ENCODE results near the gene KLK13.

Gene KLK13

DNA sequence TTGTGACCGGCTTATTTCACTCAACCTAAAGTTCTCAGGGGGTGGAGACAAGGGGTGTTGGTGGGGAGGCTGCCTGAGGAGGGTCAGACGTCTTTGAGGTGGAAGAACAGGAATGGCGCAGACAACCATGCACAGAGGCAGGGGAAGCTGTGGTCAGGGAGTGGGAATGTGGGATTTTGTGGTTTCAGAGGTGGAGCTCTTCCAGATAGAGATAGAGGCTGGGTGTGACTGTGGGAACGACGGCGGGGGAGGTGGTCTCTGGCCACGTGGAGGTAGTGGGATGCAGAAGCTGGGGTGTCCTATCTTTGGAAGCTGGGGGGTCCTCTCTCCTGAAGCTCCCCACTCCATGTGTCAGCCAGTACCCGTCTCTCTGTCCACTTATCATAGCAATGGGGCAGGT lies 25.6 kb upstream of the KLK13 start:
- no peak overlapping the region for H3K4me3 ChIP-seq (ENCODE audit: low read depth, low read length)
- no peaks in the 10 kb centered on the region for H3K36me3 ChIP-seq
- no peaks in the 10 kb centered on the region; the same call in 1 of the 2 replicates for H3K27me3 ChIP-seq
- TF ChIP-seq, protein P1, sequence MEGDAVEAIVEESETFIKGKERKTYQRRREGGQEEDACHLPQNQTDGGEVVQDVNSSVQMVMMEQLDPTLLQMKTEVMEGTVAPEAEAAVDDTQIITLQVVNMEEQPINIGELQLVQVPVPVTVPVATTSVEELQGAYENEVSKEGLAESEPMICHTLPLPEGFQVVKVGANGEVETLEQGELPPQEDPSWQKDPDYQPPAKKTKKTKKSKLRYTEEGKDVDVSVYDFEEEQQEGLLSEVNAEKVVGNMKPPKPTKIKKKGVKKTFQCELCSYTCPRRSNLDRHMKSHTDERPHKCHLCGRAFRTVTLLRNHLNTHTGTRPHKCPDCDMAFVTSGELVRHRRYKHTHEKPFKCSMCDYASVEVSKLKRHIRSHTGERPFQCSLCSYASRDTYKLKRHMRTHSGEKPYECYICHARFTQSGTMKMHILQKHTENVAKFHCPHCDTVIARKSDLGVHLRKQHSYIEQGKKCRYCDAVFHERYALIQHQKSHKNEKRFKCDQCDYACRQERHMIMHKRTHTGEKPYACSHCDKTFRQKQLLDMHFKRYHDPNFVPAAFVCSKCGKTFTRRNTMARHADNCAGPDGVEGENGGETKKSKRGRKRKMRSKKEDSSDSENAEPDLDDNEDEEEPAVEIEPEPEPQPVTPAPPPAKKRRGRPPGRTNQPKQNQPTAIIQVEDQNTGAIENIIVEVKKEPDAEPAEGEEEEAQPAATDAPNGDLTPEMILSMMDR (IDR thresholded peaks at IDR 0.05; ENCODE audit: low read depth, low read length): no peak
- no peaks in the 10 kb centered on the region for H3K4me1 ChIP-seq
- no peaks in the 10 kb centered on the region for H3K9me3 ChIP-seq
- DNase-seq: no peak

DNA sequence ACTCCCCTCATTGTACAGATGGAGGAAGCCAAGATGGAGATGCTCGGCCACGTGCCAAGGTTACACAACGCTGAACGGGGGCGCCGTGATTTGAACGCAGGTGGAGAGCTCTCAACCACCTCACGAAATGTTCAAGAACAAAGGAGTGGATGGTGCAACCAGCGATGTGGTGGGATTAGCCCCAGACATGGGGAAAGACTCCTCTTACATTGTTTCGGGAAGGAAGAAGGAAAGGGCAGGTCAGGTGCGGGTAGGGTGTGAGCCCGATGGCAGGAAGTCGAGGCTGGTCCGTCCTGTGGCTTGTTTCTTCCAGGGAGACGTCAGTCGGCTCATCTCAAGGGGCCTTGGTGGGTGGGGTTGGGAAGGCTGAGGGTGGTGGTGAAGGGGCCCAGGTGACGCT lies 24.9 kb upstream of the KLK13 start:
- Histone ChIP-seq H3K36me3 (no peaks in the 10 kb centered on the region), H3K9me3 (no peaks in the 10 kb centered on the region), H3K4me1 (no peaks in the 10 kb centered on the region), H3K27me3 (no peaks in the 10 kb centered on the region; the same call in 1 of the 2 replicates), H3K4me3 (ENCODE audit: low read depth, low read length) (no peak overlapping the region)
- TF ChIP-seq, protein P1 (IDR thresholded peaks at IDR 0.05; ENCODE audit: low read depth, low read length): no peak
- DNase-seq: no peak

DNA sequence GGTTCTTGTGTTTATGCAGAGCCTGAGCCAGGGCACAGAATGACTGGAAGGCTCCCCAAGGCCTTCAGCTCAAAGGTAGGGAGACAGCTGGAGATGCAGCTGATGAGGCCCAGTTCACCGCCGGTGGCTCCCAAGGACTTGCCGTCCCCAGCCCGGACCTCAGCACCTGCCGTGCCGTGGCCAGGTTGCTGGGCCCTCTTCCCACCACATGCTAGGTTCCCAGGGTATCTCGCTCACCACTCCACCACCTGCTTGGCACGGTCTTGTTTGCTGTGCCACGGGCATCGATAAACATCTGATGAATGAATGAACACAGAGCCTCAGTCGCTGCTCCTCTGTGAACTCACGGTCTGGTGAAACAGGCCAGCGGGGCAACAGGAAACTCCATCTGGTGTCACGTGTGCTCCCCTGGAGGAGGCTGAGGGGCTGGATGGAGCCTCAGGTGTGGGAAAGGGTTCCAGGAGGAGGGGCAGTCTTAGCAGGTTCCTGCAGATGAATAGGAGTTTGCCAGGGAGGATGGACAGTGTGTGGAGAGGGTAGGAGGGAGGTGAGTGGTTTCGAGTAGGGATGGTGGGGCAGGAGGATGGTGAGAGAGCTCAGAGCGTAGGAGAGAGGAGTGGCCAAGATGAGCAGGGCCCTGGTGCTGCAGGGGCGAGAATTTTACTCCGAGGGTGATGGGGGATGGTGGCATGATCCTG lies 21.4 kb upstream of the KLK13 start:
- no peak overlapping the region for H3K4me3 ChIP-seq (ENCODE audit: low read depth, low read length)
- TF ChIP-seq, protein P1 (IDR thresholded peaks at IDR 0.05; ENCODE audit: low read depth, low read length): no peak
- DNase-seq: no peak
- H3K27me3 ChIP-seq: peaks cover 18% of the 10 kb centered on the region
- H3K9me3 ChIP-seq: no peaks in the 10 kb centered on the region
- no peaks in the 10 kb centered on the region for H3K4me1 ChIP-seq
- H3K36me3 ChIP-seq: no peaks in the 10 kb centered on the region

DNA sequence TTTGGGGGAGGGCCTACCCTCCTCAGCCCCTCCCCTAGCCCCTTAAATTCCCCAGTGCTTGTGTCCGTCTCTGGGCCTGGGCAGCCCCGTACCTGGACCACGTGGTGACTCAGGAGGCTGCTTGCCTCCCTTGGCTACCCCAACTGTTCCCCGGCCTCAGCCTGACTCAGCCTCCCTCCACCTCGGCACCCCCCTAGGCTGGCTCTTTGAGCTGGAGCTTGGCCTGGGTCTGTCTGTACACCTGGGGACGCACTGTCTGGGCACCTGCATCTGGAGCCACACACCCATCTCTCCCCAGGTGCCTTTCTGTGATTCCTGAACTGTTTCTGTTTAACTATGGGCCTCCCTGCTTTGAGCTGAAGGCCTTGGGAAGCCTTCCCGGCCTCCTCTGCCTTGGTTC lies 19.6 kb upstream of the KLK13 start:
- peaks cover 26% of the 10 kb centered on the region for H3K27me3 ChIP-seq
- no peaks in the 10 kb centered on the region for H3K4me1 ChIP-seq
- H3K36me3 ChIP-seq: no peaks in the 10 kb centered on the region
- no peak for DNase-seq
- no peaks in the 10 kb centered on the region for H3K9me3 ChIP-seq
- TF ChIP-seq, protein P1 (IDR thresholded peaks at IDR 0.05; ENCODE audit: low read depth, low read length): no peak
- H3K4me3 ChIP-seq (ENCODE audit: low read depth, low read length): no peak overlapping the region

DNA sequence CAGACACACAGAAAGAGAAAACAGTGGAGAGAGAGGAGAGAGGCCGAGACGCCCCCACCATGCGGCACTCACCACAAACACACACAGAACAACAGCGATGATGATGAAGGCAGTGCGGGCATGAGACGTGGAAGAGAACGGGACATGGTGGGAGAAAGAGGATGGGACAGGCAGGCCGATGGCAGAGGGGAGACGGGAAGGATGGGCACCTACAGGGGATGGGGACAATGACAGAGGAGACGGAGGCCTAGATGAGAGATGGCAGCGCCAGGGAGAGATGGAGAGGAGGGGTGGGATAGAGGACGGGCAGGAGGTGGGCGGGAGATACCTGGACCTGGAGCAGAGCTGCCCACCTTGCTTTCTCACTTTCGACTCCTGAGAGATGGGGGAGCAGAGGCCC lies 18.9 kb upstream of the KLK13 start:
- Histone ChIP-seq H3K36me3 (no peaks in the 10 kb centered on the region), H3K4me1 (no peaks in the 10 kb centered on the region), H3K9me3 (no peaks in the 10 kb centered on the region), H3K4me3 (ENCODE audit: low read depth, low read length) (no peak overlapping the region), H3K27me3 (peaks cover 26% of the 10 kb centered on the region)
- TF ChIP-seq, protein P1 (IDR thresholded peaks at IDR 0.05; ENCODE audit: low read depth, low read length): no peak
- no peak for DNase-seq

DNA sequence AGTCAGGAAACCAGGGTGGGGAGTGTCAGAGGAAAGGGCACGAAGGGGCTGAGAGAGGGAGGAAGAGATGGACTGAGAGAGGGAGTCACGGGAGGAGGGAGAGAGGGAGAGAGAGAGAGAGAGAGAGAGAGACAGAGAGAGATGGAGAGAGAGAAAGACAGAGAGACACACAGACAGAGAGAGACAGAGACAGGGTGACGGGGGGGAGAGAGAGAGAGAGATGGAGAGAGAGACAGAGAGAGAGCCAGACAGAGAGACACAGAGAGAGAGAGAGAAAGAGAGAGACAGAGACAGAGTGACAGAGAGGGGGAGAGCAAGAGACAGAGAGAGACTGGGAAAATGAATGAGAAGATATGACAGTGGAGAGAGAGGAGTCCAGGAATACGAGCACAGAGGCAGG lies 18.3 kb upstream of the KLK13 start:
- peaks cover 26% of the 10 kb centered on the region for H3K27me3 ChIP-seq
- H3K9me3 ChIP-seq: no peaks in the 10 kb centered on the region
- no peaks in the 10 kb centered on the region for H3K36me3 ChIP-seq
- no peaks in the 10 kb centered on the region for H3K4me1 ChIP-seq
- no peak for DNase-seq
- TF ChIP-seq, protein P1 (IDR thresholded peaks at IDR 0.05; ENCODE audit: low read depth, low read length): no peak
- H3K4me3 ChIP-seq (ENCODE audit: low read depth, low read length): no peak overlapping the region

All from BE2C (cell line).